ENCODE data around the gene MAOB. TPM values are rescaled to one million over a fixed set of nuclear protein-coding genes. Genes with fewer than 3 reads are reported as not detected.

MAOB gene
- total and polyA plus RNA-seq, 2 experiments from 2014 or later = 1.2 to 2.6 TPM

- Histone ChIP-seq H3K4me3 (no peak overlapping the region), H3K27me3 (no peaks in the 10 kb centered on the region), H3K9me3 (ENCODE audit: low read depth) (no peaks in the 10 kb centered on the region), H3K36me3 (no peaks in the 10 kb centered on the region), H3K27ac (no peak overlapping the region), H3K4me1 (ENCODE audit: low read depth) (no peaks in the 10 kb centered on the region)
- DNase-seq (ENCODE audit: low read depth in 1 of 2, low spot score in 1 of 2) = no peak
- TF ChIP-seq CTCF (IDR thresholded peaks at IDR 0.05; ENCODE audit: low read depth, low read length) = no peak
Observed at GRCh38 chrX:43718081-43718480, 164.2 kb downstream of the MAOB start.

GRCh38 chrX:43717161-43717560 is 165.1 kb downstream of the MAOB start:
- Histone ChIP-seq H3K27me3 (no peaks in the 10 kb centered on the region), H3K27ac (no peak overlapping the region), H3K4me3 (no peak overlapping the region), H3K9me3 (ENCODE audit: low read depth) (no peaks in the 10 kb centered on the region), H3K36me3 (no peaks in the 10 kb centered on the region), H3K4me1 (ENCODE audit: low read depth) (no peaks in the 10 kb centered on the region)
- no peak for DNase-seq (ENCODE audit: low read depth in 1 of 2, low spot score in 1 of 2)
- no peak for TF ChIP-seq CTCF (IDR thresholded peaks at IDR 0.05; ENCODE audit: low read depth, low read length)

GRCh38 chrX:43716696-43717095 is 165.6 kb downstream of the MAOB start:
- Histone ChIP-seq H3K36me3 (no peaks in the 10 kb centered on the region), H3K4me1 (ENCODE audit: low read depth) (no peaks in the 10 kb centered on the region), H3K4me3 (no peak overlapping the region), H3K27me3 (no peaks in the 10 kb centered on the region), H3K27ac (no peak overlapping the region), H3K9me3 (ENCODE audit: low read depth) (no peaks in the 10 kb centered on the region)
- no peak for DNase-seq (ENCODE audit: low read depth in 1 of 2, low spot score in 1 of 2)
- no peak for TF ChIP-seq CTCF (IDR thresholded peaks at IDR 0.05; ENCODE audit: low read depth, low read length)

Other genes starting within 250 kb of the MAOB start
- gene MAOA, start 226.2 kb downstream of the MAOB start, total RNA-seq = 4.3 and 10.3 TPM in 2 replicates
- 6.7 and 11.2 TPM in 2 replicates for gene MAOA, start 226.2 kb downstream of the MAOB start, polyA plus RNA-seq
- gene NDP, start 90.9 kb upstream of the MAOB start, total RNA-seq = not detected in 2 replicates
- not detected in 2 replicates for gene NDP, start 90.9 kb upstream of the MAOB start, polyA plus RNA-seq